Activated naive CD4-positive, alpha-beta T cell treated with anti-CD3 and anti-CD28 coated beads, Interleukin-2, amount 50 U/mL, for 24 hours (primary cell): ENCODE results near the gene CCNK.

Experiments used
- H3K27ac Mint-ChIP-seq: one replicate; pipeline ENCODE4 v1.8.0; 2021; ENCODE audit warnings: mild to moderate bottlenecking, mixed read lengths
- H3K27me3 Mint-ChIP-seq: one replicate; pipeline ENCODE4 v1.8.0; 2021; ENCODE audit warnings: mixed read lengths
- H3K36me3 Mint-ChIP-seq: one replicate; pipeline ENCODE4 v1.8.0; 2021; ENCODE audit warnings: mixed read lengths
- H3K4me1 Mint-ChIP-seq: one replicate; pipeline ENCODE4 v1.8.0; 2021; ENCODE audit warnings: mixed read lengths
- H3K4me3 Mint-ChIP-seq: one replicate; pipeline ENCODE4 v1.8.0; 2021; ENCODE audit warnings: mild to moderate bottlenecking, mixed read lengths
- H3K9me3 Mint-ChIP-seq: one replicate; pipeline ENCODE4 v1.8.0; 2021; ENCODE audit warnings: mixed read lengths

The CCNK gene

GRCh38 chr14:99509871-99510555 lies 28.8 kb downstream of the CCNK start:
- H3K9me3 Mint-ChIP-seq, result no peaks in the 10 kb centered on the region
- H3K4me1 Mint-ChIP-seq, result no peaks in the 10 kb centered on the region
- H3K27me3 Mint-ChIP-seq, result no peaks in the 10 kb centered on the region
- no peak overlapping the region for H3K4me3 Mint-ChIP-seq
- peaks cover 8% of the 10 kb centered on the region for H3K36me3 Mint-ChIP-seq
- H3K27ac Mint-ChIP-seq, result no peak overlapping the region

GRCh38 chr14:99510556-99511139 lies 29.4 kb downstream of the CCNK start:
- peaks cover 8% of the 10 kb centered on the region for H3K36me3 Mint-ChIP-seq
- H3K27ac Mint-ChIP-seq, result no peak overlapping the region
- H3K4me1 Mint-ChIP-seq, result no peaks in the 10 kb centered on the region
- no peak overlapping the region for H3K4me3 Mint-ChIP-seq
- H3K27me3 Mint-ChIP-seq, result no peaks in the 10 kb centered on the region
- H3K9me3 Mint-ChIP-seq, result no peaks in the 10 kb centered on the region

- no peak overlapping the region for H3K27ac Mint-ChIP-seq
- H3K9me3 Mint-ChIP-seq, result no peaks in the 10 kb centered on the region
- H3K4me3 Mint-ChIP-seq, result no peak overlapping the region
These were observed 30.4 kb downstream of the CCNK start for GRCh38 chr14:99511421-99512109.

GRCh38 chr14:99512110-99512449 lies 30.9 kb downstream of the CCNK start:
- peaks cover 8% of the 10 kb centered on the region for H3K36me3 Mint-ChIP-seq
- no peaks in the 10 kb centered on the region for H3K9me3 Mint-ChIP-seq
- H3K4me3 Mint-ChIP-seq, result no peak overlapping the region
- H3K4me1 Mint-ChIP-seq, result no peaks in the 10 kb centered on the region
- H3K27ac Mint-ChIP-seq, result no peak overlapping the region
- H3K27me3 Mint-ChIP-seq, result no peaks in the 10 kb centered on the region

More at GRCh38 chr14:99511421-99512109, 30.4 kb downstream of the CCNK start:
- no peaks in the 10 kb centered on the region for H3K4me1 Mint-ChIP-seq
- peaks cover 8% of the 10 kb centered on the region for H3K36me3 Mint-ChIP-seq
- no peaks in the 10 kb centered on the region for H3K27me3 Mint-ChIP-seq

GRCh38 chr14:99512571-99513182 lies 31.5 kb downstream of the CCNK start:
- no peak overlapping the region for H3K27ac Mint-ChIP-seq
- peaks cover 3% of the 10 kb centered on the region for H3K36me3 Mint-ChIP-seq

GRCh38 chr14:99513183-99513694 lies 32.0 kb downstream of the CCNK start:
- no peaks in the 10 kb centered on the region for H3K9me3 Mint-ChIP-seq
- H3K4me1 Mint-ChIP-seq, result no peaks in the 10 kb centered on the region
- H3K27ac Mint-ChIP-seq, result no peak overlapping the region
- H3K36me3 Mint-ChIP-seq, result peaks cover 3% of the 10 kb centered on the region
- no peak overlapping the region for H3K4me3 Mint-ChIP-seq
- no peaks in the 10 kb centered on the region for H3K27me3 Mint-ChIP-seq

More at GRCh38 chr14:99512571-99513182, 31.5 kb downstream of the CCNK start:
- H3K9me3 Mint-ChIP-seq, result no peaks in the 10 kb centered on the region
- H3K27me3 Mint-ChIP-seq, result no peaks in the 10 kb centered on the region
- no peaks in the 10 kb centered on the region for H3K4me1 Mint-ChIP-seq
- H3K4me3 Mint-ChIP-seq, result no peak overlapping the region

GRCh38 chr14:99513946-99514551 lies 32.8 kb downstream of the CCNK start:
- peaks cover 1% of the 10 kb centered on the region for H3K36me3 Mint-ChIP-seq
- H3K4me3 Mint-ChIP-seq, result no peak overlapping the region
- H3K4me1 Mint-ChIP-seq, result no peaks in the 10 kb centered on the region
- no peaks in the 10 kb centered on the region for H3K27me3 Mint-ChIP-seq
- no peaks in the 10 kb centered on the region for H3K9me3 Mint-ChIP-seq
- H3K27ac Mint-ChIP-seq, result peak overlapping the region; percentile 14

GRCh38 chr14:99514552-99515300 lies 33.5 kb downstream of the CCNK start:
- Mint-ChIP-seq H3K4me3 (no peak overlapping the region), H3K27ac (no peak overlapping the region), H3K27me3 (no peaks in the 10 kb centered on the region), H3K9me3 (no peaks in the 10 kb centered on the region), H3K4me1 (no peaks in the 10 kb centered on the region), H3K36me3 (no peaks in the 10 kb centered on the region)

- no peaks in the 10 kb centered on the region for H3K9me3 Mint-ChIP-seq
- no peak overlapping the region for H3K27ac Mint-ChIP-seq
- H3K4me1 Mint-ChIP-seq, result no peaks in the 10 kb centered on the region
- no peaks in the 10 kb centered on the region for H3K27me3 Mint-ChIP-seq
- H3K36me3 Mint-ChIP-seq, result no peaks in the 10 kb centered on the region
- no peak overlapping the region for H3K4me3 Mint-ChIP-seq
These were observed 34.3 kb downstream of the CCNK start for GRCh38 chr14:99515301-99516155.

- Mint-ChIP-seq H3K4me3 (no peak overlapping the region), H3K36me3 (no peaks in the 10 kb centered on the region), H3K4me1 (no peaks in the 10 kb centered on the region), H3K9me3 (no peaks in the 10 kb centered on the region), H3K27me3 (no peaks in the 10 kb centered on the region), H3K27ac (peak overlapping the region; percentile 23)
These were observed 35.1 kb downstream of the CCNK start for GRCh38 chr14:99516156-99516870.

GRCh38 chr14:99516871-99517642 lies 35.8 kb downstream of the CCNK start:
- Mint-ChIP-seq H3K27ac (no peak overlapping the region), H3K4me3 (no peak overlapping the region), H3K27me3 (no peaks in the 10 kb centered on the region), H3K4me1 (no peaks in the 10 kb centered on the region), H3K9me3 (no peaks in the 10 kb centered on the region), H3K36me3 (no peaks in the 10 kb centered on the region)

- Mint-ChIP-seq H3K4me1 (no peaks in the 10 kb centered on the region), H3K36me3 (no peaks in the 10 kb centered on the region), H3K9me3 (no peaks in the 10 kb centered on the region), H3K27ac (no peak overlapping the region), H3K27me3 (no peaks in the 10 kb centered on the region), H3K4me3 (no peak overlapping the region)
These were observed 36.6 kb downstream of the CCNK start for GRCh38 chr14:99517643-99518381.
